Measurements from ENCODE around the gene KIF17.
A peak's percentile ranks its signal among the peaks of the same experiment; 100 is the strongest.

The KIF17 gene

GRCh38 chr1:20616847-20617487, 100.8 kb downstream of the KIF17 start:
- H3K36me3 Mint-ChIP-seq (ENCODE audit: low read depth), result no peaks in the 10 kb centered on the region
- H3K4me3 Mint-ChIP-seq, result no peak overlapping the region
- peaks cover 3% of the 10 kb centered on the region for H3K27me3 Mint-ChIP-seq (ENCODE audit: low read depth)
- peak overlapping the region in 1 of 3 experiments; percentile 29 for H3K27ac Mint-ChIP-seq
- H3K9me3 Mint-ChIP-seq, result no peaks in the 10 kb centered on the region
- TF ChIP-seq, protein P1, sequence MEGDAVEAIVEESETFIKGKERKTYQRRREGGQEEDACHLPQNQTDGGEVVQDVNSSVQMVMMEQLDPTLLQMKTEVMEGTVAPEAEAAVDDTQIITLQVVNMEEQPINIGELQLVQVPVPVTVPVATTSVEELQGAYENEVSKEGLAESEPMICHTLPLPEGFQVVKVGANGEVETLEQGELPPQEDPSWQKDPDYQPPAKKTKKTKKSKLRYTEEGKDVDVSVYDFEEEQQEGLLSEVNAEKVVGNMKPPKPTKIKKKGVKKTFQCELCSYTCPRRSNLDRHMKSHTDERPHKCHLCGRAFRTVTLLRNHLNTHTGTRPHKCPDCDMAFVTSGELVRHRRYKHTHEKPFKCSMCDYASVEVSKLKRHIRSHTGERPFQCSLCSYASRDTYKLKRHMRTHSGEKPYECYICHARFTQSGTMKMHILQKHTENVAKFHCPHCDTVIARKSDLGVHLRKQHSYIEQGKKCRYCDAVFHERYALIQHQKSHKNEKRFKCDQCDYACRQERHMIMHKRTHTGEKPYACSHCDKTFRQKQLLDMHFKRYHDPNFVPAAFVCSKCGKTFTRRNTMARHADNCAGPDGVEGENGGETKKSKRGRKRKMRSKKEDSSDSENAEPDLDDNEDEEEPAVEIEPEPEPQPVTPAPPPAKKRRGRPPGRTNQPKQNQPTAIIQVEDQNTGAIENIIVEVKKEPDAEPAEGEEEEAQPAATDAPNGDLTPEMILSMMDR (IDR thresholded peaks at IDR 0.05; ENCODE audit: unreplicated experiment in 3 of 3), result no peak
- H3K4me1 Mint-ChIP-seq, result peaks cover 19% of the 10 kb centered on the region

GRCh38 chr1:20615946-20616846, 101.6 kb downstream of the KIF17 start:
- peak overlapping the region in 1 of 3 experiments; percentile 29 for H3K27ac Mint-ChIP-seq
- H3K36me3 Mint-ChIP-seq (ENCODE audit: low read depth), result no peaks in the 10 kb centered on the region
- H3K4me1 Mint-ChIP-seq, result peaks cover 19% of the 10 kb centered on the region
- peaks cover 3% of the 10 kb centered on the region for H3K27me3 Mint-ChIP-seq (ENCODE audit: low read depth)
- H3K9me3 Mint-ChIP-seq, result no peaks in the 10 kb centered on the region
- TF ChIP-seq, protein P1 (IDR thresholded peaks at IDR 0.05; ENCODE audit: unreplicated experiment in 3 of 3), result no peak
- H3K4me3 Mint-ChIP-seq, result no peak overlapping the region

DNA sequence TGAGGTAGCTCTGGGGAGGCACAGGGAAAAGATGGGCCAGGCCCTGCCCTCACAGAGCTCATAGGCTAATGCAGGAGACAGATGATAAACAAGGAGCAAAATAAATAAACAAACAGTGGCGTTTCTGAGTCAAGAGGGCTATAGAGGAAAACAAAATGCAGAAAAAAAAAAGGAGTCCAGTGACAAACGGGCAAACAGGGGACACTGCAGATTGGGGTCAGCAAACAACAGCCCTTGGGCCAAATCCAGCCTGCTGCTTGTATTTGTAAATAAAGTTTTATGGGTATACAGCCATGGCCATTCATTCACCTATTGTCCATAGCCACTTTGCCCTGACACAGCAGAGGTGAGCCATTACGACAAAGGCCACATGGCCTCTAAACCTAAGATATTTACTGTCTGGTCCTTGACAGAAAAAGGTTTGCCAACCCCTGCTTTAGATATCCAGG, 103.7 kb downstream of the KIF17 start:
- Mint-ChIP-seq H3K4me1 (peaks cover 27% of the 10 kb centered on the region), H3K4me3 (no peak overlapping the region), H3K36me3 (ENCODE audit: low read depth) (no peaks in the 10 kb centered on the region), H3K27me3 (ENCODE audit: low read depth) (peaks cover 9% of the 10 kb centered on the region), H3K27ac (peak overlapping the region; percentile 40 to 82 (median 63)), H3K9me3 (no peaks in the 10 kb centered on the region)
- TF ChIP-seq, protein P1 (IDR thresholded peaks at IDR 0.05; ENCODE audit: unreplicated experiment in 3 of 3), result no peak
